Activated naive CD8-positive, alpha-beta T cell treated with anti-CD3 and anti-CD28 coated beads for 36 hours (primary cell): ENCODE data around the gene GEN1. TPM values are rescaled to one million over a fixed set of nuclear protein-coding genes. Genes with fewer than 3 reads are reported as not detected.

ENCODE experiments used
- DNase-seq: peaks from one replicate; pipeline ENCODE4 v3.0.0; 2021
- H3K27ac Mint-ChIP-seq: one replicate; pipeline ENCODE4 v1.8.0; 2022; ENCODE audit warnings: mild to moderate bottlenecking, moderate library complexity, mixed read lengths
- H3K27me3 Mint-ChIP-seq: one replicate; pipeline ENCODE4 v1.8.0; 2022; ENCODE audit warnings: mild to moderate bottlenecking, mixed read lengths
- H3K36me3 Mint-ChIP-seq: one replicate; pipeline ENCODE4 v1.8.0; 2021; ENCODE audit warnings: mild to moderate bottlenecking, mixed read lengths
- H3K4me1 Mint-ChIP-seq: one replicate; pipeline ENCODE4 v1.8.0; 2021; ENCODE audit warnings: mixed read lengths
- H3K4me3 Mint-ChIP-seq: one replicate; pipeline ENCODE4 v1.8.0; 2022; ENCODE audit warnings: mild to moderate bottlenecking, moderate library complexity, mixed read lengths
- H3K9me3 Mint-ChIP-seq: one replicate; pipeline ENCODE4 v1.8.0; 2022; ENCODE audit warnings: mixed read lengths
- total RNA-seq, 2 experiments: library from RNA; stranded (reverse); gene quantifications; one replicate each; pipeline ENCODE4 v1.2.3, GENCODE V29; 2021

GEN1 gene
- total RNA-seq, 2 experiments from 2014 or later, result 24.1 to 26.7 TPM

DNA sequence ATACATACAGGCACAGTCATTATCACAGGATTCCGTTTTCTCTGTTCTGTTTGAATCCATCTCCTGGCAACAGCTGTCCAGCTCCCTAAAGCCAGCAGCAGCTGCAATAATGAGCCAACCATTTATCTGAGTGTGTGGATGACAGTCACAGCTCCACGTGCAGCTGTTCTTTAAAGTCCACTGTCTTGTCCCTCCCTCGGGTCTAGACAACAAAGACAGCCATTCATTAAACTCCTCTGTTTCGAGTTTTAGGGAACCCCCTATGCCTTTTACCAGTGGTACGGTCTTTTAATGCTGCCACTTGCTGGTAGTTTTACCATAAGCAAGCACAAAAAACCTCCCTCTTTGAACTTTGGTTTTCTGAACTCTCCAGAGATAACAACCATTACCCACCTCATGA, 46.3 kb downstream of the GEN1 start:
- no peak overlapping the region for H3K4me3 Mint-ChIP-seq

DNA sequence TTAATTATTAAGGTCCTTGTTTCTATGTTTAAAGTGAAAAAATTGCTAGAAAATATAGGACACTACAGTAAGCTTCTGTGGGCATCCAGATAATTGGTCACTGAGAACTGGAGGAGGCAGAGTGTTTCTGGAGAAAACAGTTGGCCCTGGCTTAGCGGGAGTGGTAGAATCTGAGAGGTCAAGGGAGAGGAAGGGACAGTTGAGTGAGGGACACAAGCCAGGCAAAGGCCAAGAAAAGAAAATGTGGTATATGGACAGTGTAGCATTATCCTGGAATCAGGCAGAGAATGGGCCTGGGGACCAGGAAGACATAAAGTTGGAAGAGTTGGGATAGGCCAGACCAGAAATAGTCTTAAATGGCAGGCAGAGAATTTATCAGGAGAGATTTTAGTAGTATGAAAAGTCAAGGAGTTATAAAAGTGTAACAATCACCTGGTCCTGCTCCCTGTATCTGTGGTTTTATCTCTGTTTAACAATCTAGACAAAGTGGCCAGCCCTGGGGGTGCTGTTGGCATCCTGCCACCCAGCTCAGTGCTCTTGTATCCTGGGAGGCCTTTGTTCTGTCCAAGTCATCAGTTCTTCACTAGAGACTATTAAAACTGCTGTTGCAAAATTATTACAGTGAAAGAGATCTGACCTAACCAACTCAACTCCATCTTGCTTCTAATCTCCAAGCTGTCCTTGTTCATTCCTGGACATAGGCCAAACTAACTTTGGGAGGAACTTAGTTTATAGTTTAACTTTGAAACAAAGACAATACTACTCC, 46.9 kb downstream of the GEN1 start:
- Mint-ChIP-seq H3K4me3 (no peak overlapping the region), H3K9me3 (no peaks in the 10 kb centered on the region), H3K36me3 (no peaks in the 10 kb centered on the region), H3K4me1 (peaks cover 2% of the 10 kb centered on the region), H3K27ac (no peak overlapping the region), H3K27me3 (peaks cover 25% of the 10 kb centered on the region)
- no peak for DNase-seq

More for the DNA sequence above, 46.3 kb downstream of the GEN1 start:
- no peaks in the 10 kb centered on the region for H3K9me3 Mint-ChIP-seq
- H3K36me3 Mint-ChIP-seq, result no peaks in the 10 kb centered on the region
- H3K27me3 Mint-ChIP-seq, result peaks cover 21% of the 10 kb centered on the region
- no peak overlapping the region for H3K27ac Mint-ChIP-seq
- DNase-seq, result no peak
- H3K4me1 Mint-ChIP-seq, result peaks cover 2% of the 10 kb centered on the region

DNA sequence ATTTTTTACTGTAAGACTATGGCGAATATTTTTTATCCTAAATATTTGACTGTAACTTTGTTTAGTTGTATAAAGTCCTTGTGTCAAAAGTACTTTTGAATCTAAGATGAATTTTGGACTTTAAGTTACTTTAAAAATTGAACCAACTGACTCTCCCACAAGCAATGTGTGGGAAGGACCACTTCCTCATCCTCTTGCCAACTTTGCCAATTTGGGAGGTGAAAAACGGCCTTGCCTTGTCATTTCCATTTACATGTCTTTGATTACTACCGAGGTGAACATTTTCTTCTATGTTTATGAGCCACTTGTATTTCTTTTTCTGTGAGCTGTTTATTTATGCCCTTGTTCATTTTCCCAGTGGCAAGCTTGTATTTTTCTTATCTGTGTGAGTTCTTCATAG, 49.6 kb downstream of the GEN1 start:
- no peak overlapping the region for H3K27ac Mint-ChIP-seq
- H3K27me3 Mint-ChIP-seq, result peaks cover 19% of the 10 kb centered on the region
- H3K36me3 Mint-ChIP-seq, result no peaks in the 10 kb centered on the region
- no peak overlapping the region for H3K4me3 Mint-ChIP-seq
- peaks cover 2% of the 10 kb centered on the region for H3K4me1 Mint-ChIP-seq
- H3K9me3 Mint-ChIP-seq, result no peaks in the 10 kb centered on the region
- no peak for DNase-seq

DNA sequence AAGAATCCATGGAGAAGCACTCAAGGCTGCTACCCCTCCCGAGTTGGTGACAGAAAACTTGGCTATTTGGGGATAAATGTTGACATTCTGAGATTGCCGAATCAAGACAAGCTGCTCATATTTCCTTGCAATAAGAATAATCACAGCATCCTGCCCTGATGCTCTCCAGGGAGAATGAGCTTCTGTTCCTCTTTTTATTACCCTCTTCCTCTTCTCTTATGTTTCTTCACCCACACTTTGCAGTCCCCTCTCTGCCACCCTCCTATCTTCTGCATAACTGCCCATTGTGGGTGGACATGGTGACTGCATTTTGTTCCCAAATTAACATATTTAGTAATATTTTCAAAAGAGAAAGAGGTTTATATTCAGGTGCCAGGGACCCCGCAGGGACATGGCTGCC, 50.4 kb downstream of the GEN1 start:
- H3K27me3 Mint-ChIP-seq, result peaks cover 17% of the 10 kb centered on the region
- no peaks in the 10 kb centered on the region for H3K36me3 Mint-ChIP-seq
- H3K27ac Mint-ChIP-seq, result no peak overlapping the region
- no peaks in the 10 kb centered on the region for H3K9me3 Mint-ChIP-seq
- peaks cover under 1% of the 10 kb centered on the region for H3K4me1 Mint-ChIP-seq
- DNase-seq, result no peak
- H3K4me3 Mint-ChIP-seq, result no peak overlapping the region

DNA sequence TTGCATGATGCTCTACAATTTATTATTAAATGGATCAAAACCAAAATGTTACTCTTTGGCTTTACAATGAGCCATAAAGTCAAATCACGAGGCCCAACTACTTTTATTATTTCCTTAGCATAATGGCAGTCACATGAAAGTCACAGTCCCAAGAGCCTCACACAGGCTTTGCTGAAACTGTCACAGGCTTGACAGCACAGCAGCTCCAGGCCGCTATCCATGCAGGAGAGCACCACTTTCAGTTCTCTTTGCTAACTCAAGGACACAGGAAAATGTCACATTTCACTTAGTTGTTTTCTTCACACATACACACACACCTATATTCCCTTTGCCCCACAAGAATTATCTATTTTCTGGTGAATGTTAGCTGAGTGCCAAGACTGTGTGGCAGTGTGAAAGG, 51.2 kb downstream of the GEN1 start:
- H3K36me3 Mint-ChIP-seq, result no peaks in the 10 kb centered on the region
- H3K27ac Mint-ChIP-seq, result no peak overlapping the region
- H3K4me3 Mint-ChIP-seq, result no peak overlapping the region
- no peaks in the 10 kb centered on the region for H3K9me3 Mint-ChIP-seq
- H3K4me1 Mint-ChIP-seq, result no peaks in the 10 kb centered on the region
- DNase-seq, result no peak
- peaks cover 14% of the 10 kb centered on the region for H3K27me3 Mint-ChIP-seq

DNA sequence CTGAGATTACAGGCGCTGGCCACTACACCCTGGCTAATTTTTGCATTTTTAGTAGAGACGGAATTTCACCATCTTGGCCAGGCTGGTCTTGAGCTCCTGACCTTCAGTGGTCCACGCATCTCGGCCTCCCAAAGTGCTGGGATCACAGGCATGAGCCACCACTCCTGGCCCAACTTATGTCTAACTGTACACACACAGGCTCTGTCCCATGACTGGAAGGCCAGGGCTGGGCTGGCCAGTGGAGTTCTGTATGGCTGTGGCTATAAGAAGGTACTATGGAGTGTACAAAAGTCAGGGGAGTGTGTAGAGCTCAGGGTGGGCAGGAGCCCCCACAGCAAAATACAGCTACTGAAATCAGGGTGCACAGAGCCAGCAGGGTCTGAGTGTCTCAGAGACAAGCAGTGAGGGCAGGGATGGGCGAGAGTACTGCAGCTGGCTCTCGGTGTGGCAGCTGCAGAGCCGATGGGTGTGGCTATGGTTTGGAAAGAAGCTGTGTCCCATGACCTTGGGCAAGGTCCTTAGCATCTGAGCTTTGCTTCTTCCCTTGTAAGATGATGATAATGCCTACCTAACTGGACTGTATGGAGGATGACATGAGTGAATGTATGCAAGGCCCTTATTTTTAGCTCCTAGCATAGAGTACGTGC, 51.9 kb downstream of the GEN1 start:
- H3K4me3 Mint-ChIP-seq, result no peak overlapping the region
- DNase-seq, result no peak
- H3K9me3 Mint-ChIP-seq, result no peaks in the 10 kb centered on the region

DNA sequence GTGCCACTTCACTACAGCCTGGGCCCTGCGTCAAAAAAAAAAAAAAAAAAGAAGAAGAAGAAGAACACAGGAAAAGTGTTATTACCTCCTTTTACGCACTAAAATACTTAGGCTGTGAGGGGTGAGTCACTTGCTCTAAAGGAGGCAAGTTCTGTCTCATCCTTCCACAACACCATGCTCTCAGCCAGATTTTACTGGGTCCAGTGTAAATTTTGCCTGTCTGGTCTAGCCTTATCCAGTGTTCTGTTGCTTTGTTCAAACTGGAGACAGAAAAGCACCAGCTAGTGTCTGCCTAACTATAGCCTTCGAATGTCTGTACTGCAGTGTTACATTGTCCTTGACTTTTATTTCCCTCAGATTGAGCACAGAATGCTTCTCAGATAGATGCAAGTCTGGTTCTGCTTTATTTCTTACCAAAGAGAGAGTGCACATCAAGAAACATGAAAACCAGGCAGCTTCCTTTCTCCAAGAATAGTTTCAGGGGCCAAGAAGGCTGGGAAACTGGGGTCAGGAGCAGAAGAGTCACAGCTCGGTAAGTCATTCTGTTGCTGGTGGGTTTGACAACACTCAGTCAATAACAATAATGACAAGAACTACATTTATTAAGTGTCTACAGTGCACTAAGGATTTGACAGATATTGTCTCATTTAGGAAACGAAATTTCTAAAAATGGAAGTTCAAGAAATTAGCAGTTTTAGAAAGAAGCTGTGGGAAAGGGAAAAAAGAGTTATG, 59.2 kb downstream of the GEN1 start:
- Mint-ChIP-seq H3K27me3 (peaks cover 27% of the 10 kb centered on the region), H3K4me1 (no peaks in the 10 kb centered on the region), H3K9me3 (no peaks in the 10 kb centered on the region), H3K4me3 (no peak overlapping the region), H3K36me3 (no peaks in the 10 kb centered on the region), H3K27ac (no peak overlapping the region)
- no peak for DNase-seq

More for the DNA sequence above, 51.9 kb downstream of the GEN1 start:
- H3K4me1 Mint-ChIP-seq, result no peaks in the 10 kb centered on the region
- peaks cover 14% of the 10 kb centered on the region for H3K27me3 Mint-ChIP-seq
- H3K36me3 Mint-ChIP-seq, result no peaks in the 10 kb centered on the region
- H3K27ac Mint-ChIP-seq, result no peak overlapping the region

DNA sequence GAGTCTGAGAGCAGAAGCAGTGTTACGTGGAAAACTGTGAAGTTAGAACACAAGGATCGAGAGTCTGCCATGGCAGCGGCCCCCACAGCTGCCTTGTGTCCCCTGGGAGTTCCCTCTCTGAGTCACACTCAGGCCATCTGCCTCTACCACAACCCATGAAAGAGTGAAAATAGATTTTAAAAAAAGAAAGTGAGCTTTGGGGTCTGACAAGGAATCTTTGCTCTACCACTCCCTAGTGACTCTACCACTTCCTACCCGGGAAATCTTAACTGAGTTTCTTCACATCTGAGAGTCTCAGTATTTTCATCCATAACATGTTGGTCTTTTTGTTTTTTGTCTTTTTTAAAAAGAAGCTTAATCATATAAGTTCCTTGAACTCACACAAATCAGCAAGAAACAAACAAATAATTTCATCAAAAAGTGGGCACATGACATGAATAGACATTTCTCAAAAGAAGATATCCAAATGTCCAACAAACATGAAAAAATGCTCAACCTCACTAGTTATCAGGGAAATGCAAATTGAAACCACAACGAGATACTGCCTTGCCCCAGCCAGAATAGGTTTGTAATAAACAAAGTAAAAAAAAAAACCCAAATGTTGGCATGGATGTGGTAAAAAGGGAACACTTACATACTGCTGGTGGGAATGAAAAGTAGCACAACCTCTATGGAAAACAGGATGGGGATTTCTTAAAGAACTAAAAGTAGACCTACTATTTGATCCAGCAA, 60.0 kb downstream of the GEN1 start:
- Mint-ChIP-seq H3K4me1 (no peaks in the 10 kb centered on the region), H3K27ac (no peak overlapping the region), H3K9me3 (no peaks in the 10 kb centered on the region), H3K27me3 (peaks cover 27% of the 10 kb centered on the region), H3K36me3 (no peaks in the 10 kb centered on the region), H3K4me3 (no peak overlapping the region)
- no peak for DNase-seq

DNA sequence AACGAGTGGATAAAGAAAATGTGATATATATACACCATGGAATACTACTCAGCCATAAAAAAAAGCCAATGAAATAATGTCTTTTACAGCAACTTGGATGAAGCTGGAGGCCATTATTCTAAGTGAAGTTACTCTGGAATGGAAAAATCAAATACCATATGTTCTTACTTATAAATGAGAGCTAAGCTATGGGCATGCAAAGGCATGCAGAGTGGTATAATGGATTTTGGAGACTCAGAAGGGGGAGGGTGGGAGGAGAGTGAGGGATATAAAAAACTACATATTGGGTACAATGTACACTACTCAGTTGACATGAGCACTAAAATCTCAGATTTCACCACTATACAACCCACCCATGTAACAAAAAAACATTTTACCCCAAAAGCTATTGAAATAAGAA, 60.7 kb downstream of the GEN1 start:
- Mint-ChIP-seq H3K36me3 (no peaks in the 10 kb centered on the region), H3K4me3 (no peak overlapping the region), H3K4me1 (no peaks in the 10 kb centered on the region), H3K27ac (no peak overlapping the region), H3K27me3 (peaks cover 27% of the 10 kb centered on the region), H3K9me3 (no peaks in the 10 kb centered on the region)
- no peak for DNase-seq

DNA sequence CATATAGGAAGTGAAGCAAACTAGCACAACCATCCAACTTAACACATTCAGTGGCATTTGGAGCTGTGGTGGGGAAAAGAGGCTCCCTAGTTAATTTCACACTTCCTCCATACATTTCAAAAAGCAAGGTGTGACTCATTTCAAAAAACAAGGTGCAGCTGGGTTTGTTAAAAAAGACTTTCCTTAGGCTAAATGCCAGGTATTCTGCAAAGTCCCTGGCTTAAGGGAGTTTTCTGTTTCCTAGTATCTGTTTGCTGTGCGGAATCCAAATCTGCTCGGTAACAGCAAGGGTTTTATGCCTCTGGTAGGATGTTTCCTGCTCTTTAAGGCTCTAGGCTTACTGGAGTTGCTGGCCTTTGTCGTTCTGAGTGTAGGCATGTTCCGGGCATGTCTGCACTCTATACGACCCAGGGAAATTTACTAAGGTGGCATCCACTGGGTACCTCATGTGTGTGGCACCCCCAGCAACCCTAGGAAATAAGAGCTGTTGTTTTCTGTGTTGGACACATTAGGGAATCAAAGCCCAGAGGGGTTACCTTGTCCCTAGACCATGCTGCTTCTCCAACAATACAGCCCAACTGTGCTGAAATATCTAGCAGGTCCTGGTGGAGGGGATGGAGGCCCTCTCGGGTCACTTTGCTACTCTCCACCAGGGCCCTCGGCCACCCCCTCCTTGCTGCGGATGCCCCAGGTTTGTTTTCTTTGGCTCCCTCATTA, 61.7 kb downstream of the GEN1 start:
- H3K27me3 Mint-ChIP-seq, result peaks cover 27% of the 10 kb centered on the region
- H3K27ac Mint-ChIP-seq, result no peak overlapping the region

DNA sequence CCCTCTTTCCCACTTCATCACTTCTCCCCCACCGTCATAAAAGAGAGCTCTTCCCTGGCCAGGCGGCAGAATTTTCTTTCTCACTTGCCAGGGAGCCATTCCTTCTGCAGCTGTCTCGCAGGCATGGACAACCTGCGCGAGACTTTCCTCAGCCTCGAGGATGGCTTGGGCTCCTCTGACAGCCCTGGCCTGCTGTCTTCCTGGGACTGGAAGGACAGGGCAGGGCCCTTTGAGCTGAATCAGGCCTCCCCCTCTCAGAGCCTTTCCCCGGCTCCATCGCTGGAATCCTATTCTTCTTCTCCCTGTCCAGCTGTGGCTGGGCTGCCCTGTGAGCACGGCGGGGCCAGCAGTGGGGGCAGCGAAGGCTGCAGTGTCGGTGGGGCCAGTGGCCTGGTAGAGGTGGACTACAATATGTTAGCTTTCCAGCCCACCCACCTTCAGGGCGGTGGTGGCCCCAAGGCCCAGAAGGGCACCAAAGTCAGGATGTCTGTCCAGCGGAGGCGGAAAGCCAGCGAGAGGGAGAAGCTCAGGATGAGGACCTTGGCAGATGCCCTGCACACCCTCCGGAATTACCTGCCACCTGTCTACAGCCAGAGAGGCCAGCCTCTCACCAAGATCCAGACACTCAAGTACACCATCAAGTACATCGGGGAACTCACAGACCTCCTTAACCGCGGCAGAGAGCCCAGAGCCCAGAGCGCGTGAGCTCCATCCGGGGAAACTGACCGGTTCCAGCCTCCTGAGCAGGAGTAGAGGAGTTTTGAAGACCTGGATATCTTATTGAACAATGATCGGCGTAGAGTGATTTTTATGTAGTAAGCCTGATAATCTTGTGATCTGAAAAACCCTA, 62.7 kb downstream of the GEN1 start, which contains the start of gene MSGN1:
Gene MSGN1 (plus strand): TSS at position 65 of the 850 bp plus-strand sequence. CDS start 59 bp downstream, at position 124.
- Mint-ChIP-seq H3K4me1 (peaks cover 2% of the 10 kb centered on the region), H3K4me3 (no peak within 1 kb of the TSS), H3K36me3 (no peaks in the 10 kb centered on the region), H3K9me3 (no peaks in the 10 kb centered on the region), H3K27ac (no peak within 1 kb of the TSS), H3K27me3 (peaks cover 19% of the 10 kb centered on the region)
- no peak for DNase-seq

More for the DNA sequence above, 61.7 kb downstream of the GEN1 start:
- Mint-ChIP-seq H3K4me3 (no peak overlapping the region), H3K9me3 (no peaks in the 10 kb centered on the region), H3K36me3 (no peaks in the 10 kb centered on the region), H3K4me1 (no peaks in the 10 kb centered on the region)
- no peak for DNase-seq

DNA sequence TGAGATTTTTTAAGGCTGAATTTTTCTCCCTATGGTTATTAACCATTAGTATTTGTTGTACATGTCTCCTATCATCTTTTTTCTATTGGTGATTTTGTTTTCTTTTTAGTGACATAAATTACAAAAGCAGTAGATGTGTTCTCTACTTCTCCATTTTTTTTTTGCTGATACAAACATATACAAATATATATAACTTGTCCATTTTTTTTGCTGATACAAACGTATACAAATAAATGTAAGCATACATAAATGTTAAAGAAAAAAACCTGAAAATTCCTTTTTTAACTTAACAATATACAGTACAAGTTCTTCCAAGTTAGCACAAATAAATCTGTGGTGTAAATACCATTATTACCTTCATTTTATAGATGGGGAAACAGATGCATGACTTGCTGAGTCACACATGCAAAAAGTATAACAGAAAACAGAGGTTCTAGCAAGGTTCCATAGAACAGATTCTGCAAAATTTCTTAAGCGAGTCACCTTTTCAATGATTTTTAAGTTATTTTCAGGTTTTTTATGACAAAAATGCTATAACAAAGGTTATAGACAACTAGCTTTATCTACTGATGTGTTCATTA, 64.4 kb downstream of the GEN1 start:
- peaks cover 6% of the 10 kb centered on the region for H3K4me1 Mint-ChIP-seq
- no peak for DNase-seq
- no peak overlapping the region for H3K4me3 Mint-ChIP-seq
- H3K9me3 Mint-ChIP-seq, result no peaks in the 10 kb centered on the region
- no peaks in the 10 kb centered on the region for H3K36me3 Mint-ChIP-seq
- H3K27me3 Mint-ChIP-seq, result peaks cover 14% of the 10 kb centered on the region
- H3K27ac Mint-ChIP-seq, result no peak overlapping the region

DNA sequence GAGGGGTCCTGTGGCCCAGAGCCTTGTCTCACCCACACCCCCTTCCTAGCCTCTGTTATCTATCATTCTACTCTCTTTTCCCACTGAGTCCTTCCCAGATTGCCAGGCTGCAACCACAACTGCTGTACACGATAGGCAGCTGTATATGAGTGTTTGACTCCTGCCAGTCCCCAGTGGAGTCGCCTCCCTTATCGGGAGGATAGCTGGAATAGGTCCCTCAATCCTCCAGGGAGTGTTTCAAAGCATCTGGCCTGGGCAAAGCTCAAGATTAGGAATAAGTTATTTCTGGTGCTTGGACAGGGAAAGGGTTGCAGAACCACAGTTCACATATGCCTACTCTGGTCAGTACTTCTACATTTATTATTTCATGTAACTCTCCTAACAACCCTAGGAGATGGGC, 67.1 kb downstream of the GEN1 start:
- no peak for DNase-seq
- H3K36me3 Mint-ChIP-seq, result no peaks in the 10 kb centered on the region

More for the DNA sequence above, 67.1 kb downstream of the GEN1 start:
- H3K27ac Mint-ChIP-seq, result no peak overlapping the region
- no peaks in the 10 kb centered on the region for H3K9me3 Mint-ChIP-seq
- H3K27me3 Mint-ChIP-seq, result peaks cover 11% of the 10 kb centered on the region
- no peak overlapping the region for H3K4me3 Mint-ChIP-seq
- H3K4me1 Mint-ChIP-seq, result peaks cover 6% of the 10 kb centered on the region
